Stimulated activated naive B cell treated with anti-CD40 and anti-IgM and Interleukin-4, amounts not matched to agents 10 μg/mL and 1 μg/mL and 100 μg/mL, for 72 hours (primary cell): ENCODE measurements around the gene GOLGA6L10.
"Not testable (repeated sequence)": the region's sequence is repeated elsewhere in the genome, so short reads cannot be mapped to it uniquely, and the experiment has no call there.

ENCODE experiments used
- ATAC-seq, 2 donors: fragments of 150-1000 bp; cut with Tn5 transposase; replicated peaks; 2 replicates each; pipeline ENCODE4 v1.10.0; 2021; ENCODE audit warnings: moderate library complexity in 1 of 2
- DNase-seq: peaks from one replicate; pipeline ENCODE4 v3.0.0; 2021
- H3K27ac Mint-ChIP-seq: one replicate; pipeline ENCODE4 v1.8.0; 2022; ENCODE audit warnings: mild to moderate bottlenecking, mixed read lengths
- H3K27me3 Mint-ChIP-seq, 2 donors: one replicate each; pipeline ENCODE4 v1.8.0; 2022; ENCODE audit warnings: mixed read lengths in 2 of 2
- H3K36me3 Mint-ChIP-seq, 2 donors: one replicate each; pipeline ENCODE4 v1.8.0; 2022; ENCODE audit warnings: mixed read lengths in 2 of 2, mild to moderate bottlenecking in 1 of 2
- H3K4me1 Mint-ChIP-seq, 2 donors: one replicate each; pipeline ENCODE4 v1.8.0; 2022; ENCODE audit warnings: mixed read lengths in 2 of 2, mild to moderate bottlenecking in 1 of 2
- H3K4me3 Mint-ChIP-seq, 2 donors: one replicate each; pipeline ENCODE4 v1.8.0; 2022; ENCODE audit warnings: mild to moderate bottlenecking in 2 of 2, mixed read lengths in 2 of 2, moderate library complexity in 1 of 2
- H3K9me3 Mint-ChIP-seq, 2 donors: one replicate each; pipeline ENCODE4 v1.8.0; 2022; ENCODE audit warnings: mixed read lengths in 2 of 2, mild to moderate bottlenecking in 1 of 2

Gene GOLGA6L10

DNA sequence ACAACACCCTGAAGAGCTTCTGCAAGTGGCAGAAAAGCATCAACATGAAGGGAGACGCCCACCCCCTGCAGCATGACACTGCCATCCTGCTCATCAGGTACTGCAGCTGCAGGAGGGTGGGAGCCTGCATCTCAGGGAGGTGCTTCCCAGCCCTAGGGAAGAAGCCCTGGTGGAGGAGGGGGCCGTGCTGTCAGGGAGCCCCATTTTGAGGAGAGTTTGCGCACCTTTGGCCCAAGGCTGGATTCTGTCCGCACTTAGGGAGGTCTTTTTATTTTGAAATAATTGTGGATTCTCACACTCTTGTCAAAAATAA, 44.5 kb downstream of the GOLGA6L10 start:
- no peak for ATAC-seq
- peaks cover 0 to 5% of the 10 kb centered on the region in 2 donors for H3K27me3 Mint-ChIP-seq
- no peak overlapping the region for H3K4me3 Mint-ChIP-seq
- peaks cover 0 to 2% of the 10 kb centered on the region in 2 donors for H3K4me1 Mint-ChIP-seq
- no peak overlapping the region for H3K27ac Mint-ChIP-seq
- no peaks in the 10 kb centered on the region for H3K36me3 Mint-ChIP-seq
- no peak for DNase-seq
- H3K9me3 Mint-ChIP-seq = no peaks in the 10 kb centered on the region

DNA sequence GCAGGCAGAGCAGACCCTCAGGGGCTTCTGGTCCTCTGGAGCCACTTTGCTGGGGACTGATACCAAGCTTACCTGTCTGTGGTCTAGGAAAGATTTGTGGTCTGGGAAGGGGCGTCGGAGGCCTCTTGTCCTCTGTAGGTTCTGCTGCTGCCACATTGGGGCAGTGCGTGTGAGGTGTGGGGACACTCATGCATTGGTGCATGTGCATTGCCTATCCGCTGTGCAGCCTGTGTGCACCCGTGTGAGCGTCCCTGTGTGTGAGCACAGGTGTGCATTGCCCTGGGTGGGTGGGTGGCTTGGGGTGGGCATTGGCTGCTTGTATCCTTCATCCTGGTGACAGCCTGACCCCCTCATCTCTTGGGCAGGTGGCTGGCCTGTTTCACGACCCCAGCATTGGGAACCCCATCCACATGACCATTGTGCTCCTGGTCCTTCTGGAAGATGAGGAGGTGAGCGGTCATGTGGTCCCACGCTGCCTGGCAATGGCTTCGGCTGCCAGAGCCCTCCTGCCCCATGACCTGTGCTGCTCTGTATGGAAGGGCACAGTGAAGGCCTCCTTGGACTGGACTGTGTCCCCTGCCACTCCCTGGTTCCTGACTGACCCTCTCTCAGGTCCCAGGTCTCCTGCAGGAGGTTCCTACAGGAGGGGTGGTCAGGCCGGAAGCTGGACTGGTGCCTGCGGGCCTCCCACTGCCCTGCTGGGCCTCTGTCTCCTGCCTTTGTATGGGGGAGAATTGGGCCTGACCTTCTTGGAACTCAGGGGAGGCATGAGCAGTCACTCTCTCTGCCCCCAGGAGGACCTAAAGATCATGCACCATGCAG, 45.1 kb downstream of the GOLGA6L10 start:
- no peaks in the 10 kb centered on the region for H3K9me3 Mint-ChIP-seq
- H3K27ac Mint-ChIP-seq = no peak overlapping the region
- no peak overlapping the region for H3K4me3 Mint-ChIP-seq
- no peak for ATAC-seq
- H3K27me3 Mint-ChIP-seq = peaks cover 0 to 5% of the 10 kb centered on the region in 2 donors
- DNase-seq = no peak
- H3K36me3 Mint-ChIP-seq = no peaks in the 10 kb centered on the region
- H3K4me1 Mint-ChIP-seq = peaks cover 0 to 2% of the 10 kb centered on the region in 2 donors

DNA sequence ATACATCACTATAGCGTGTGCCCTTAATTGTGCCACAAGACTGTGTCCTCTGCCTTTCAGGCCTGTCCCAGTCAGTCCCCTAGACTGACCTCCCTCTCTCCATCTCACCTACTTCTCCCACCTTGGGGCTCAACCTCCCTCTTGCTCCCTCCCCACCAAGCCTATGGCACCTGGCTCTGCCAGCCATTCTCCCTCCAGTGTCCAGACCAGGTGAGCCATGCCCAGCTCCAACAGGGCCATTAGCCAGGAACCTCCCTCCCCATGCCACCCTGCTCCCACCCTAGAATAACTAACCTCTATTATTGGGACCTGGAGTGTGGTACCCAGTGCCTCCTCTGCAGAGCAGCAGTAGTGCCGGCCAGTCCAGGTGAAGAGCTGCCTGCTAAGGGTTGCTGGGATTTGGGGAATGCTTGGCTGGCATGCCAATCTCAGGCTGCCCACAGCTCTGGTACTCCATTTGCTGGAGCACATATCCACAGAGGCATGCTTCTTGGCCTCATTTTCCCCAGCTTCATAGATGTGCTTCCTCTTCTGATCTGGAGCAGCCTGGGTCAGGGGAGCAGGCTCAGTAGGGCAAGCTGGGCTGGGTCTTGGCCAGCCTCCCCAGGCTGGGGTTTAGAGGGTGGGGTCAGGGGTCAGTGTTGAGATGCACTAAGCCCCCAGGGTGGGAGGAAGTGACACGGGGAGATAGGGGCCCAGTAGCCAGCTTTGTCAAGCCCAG, 47.8 kb downstream of the GOLGA6L10 start:
- H3K27me3 Mint-ChIP-seq = peaks cover 0 to 16% of the 10 kb centered on the region in 2 donors
- no peak for DNase-seq
- H3K4me1 Mint-ChIP-seq = peaks cover 2 to 4% of the 10 kb centered on the region in 2 donors
- no peaks in the 10 kb centered on the region for H3K36me3 Mint-ChIP-seq
- H3K9me3 Mint-ChIP-seq = no peaks in the 10 kb centered on the region
- no peak for ATAC-seq
- no peak overlapping the region for H3K27ac Mint-ChIP-seq
- H3K4me3 Mint-ChIP-seq = no peak overlapping the region

DNA sequence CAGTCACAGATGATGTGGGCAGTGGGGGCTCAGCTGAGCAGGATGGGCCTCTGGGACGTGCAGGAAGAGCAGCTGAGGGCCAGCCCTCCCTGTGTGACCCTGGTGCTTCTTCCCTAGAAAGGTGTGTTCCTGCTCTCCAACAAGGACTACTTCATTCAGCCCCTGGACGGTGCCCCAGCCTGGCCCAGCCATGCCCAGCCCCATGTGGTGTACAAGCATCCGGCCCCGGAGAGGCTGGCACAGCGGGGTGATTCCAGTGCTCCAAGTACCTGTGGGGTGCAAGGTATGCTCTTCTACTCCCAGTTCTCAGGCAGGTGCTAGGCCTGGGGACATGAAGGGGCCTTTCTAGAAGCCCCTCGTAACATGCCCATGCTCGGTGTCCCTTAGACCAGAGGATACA, 48.4 kb downstream of the GOLGA6L10 start:
- Mint-ChIP-seq H3K27ac (no peak overlapping the region), H3K9me3 (no peaks in the 10 kb centered on the region), H3K4me1 (peaks cover 2 to 4% of the 10 kb centered on the region in 2 donors), H3K36me3 (no peaks in the 10 kb centered on the region), H3K27me3 (peaks cover 0 to 16% of the 10 kb centered on the region in 2 donors), H3K4me3 (no peak overlapping the region)
- DNase-seq (no peak), ATAC-seq (no peak)

DNA sequence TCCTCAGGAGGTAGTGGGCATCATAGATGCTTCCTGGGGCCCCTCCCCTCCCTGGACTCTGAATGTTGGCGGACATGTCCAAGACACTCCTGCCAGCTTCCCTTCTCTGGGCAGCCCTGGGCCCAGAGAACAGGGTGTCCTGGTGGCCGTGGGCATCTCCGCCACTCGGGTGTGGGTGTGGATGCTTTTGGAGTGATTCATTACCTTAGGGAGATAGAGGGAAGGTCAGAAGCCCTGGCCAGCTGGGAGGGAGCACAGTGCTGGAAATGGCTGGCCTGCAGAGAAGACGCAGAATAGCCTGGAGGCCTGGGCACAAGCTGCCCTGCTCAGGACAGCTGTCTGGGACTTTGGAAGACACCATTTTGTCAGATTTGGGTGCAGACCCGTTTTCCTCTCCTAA, 48.9 kb downstream of the GOLGA6L10 start:
- not testable (repeated sequence) for H3K27ac Mint-ChIP-seq, DNase-seq
- H3K27me3 Mint-ChIP-seq = peaks cover 0 to 16% of the 10 kb centered on the region in 2 donors

DNA sequence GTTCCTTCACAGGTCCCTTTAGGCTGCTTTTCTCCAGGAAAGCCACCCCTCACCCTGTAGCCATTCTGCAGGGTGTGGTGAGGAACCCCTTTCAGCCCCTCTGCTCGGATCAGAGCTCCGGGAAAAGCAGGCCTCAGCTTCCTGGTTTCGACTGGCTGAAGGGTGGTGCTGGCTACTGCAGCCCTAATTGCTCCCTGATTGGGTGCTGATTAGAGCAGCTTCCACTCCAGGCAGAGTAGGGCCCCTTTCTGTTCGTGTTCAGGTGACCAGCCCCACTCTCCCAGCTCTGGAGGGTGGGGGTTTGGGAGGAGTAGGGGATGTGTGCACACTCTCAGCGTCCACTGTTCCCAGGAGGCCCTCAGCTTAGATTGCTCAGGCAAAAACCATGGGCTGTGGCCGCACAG, 49.8 kb downstream of the GOLGA6L10 start:
- ATAC-seq, H3K4me3 Mint-ChIP-seq, H3K4me1 Mint-ChIP-seq, H3K9me3 Mint-ChIP-seq, H3K27ac Mint-ChIP-seq, H3K36me3 Mint-ChIP-seq, DNase-seq: not testable (repeated sequence)
- peaks cover 0 to 16% of the 10 kb centered on the region in 2 donors for H3K27me3 Mint-ChIP-seq

More for the DNA sequence above, 48.9 kb downstream of the GOLGA6L10 start:
- H3K4me3 Mint-ChIP-seq, H3K36me3 Mint-ChIP-seq, H3K4me1 Mint-ChIP-seq, ATAC-seq, H3K9me3 Mint-ChIP-seq: not testable (repeated sequence)

DNA sequence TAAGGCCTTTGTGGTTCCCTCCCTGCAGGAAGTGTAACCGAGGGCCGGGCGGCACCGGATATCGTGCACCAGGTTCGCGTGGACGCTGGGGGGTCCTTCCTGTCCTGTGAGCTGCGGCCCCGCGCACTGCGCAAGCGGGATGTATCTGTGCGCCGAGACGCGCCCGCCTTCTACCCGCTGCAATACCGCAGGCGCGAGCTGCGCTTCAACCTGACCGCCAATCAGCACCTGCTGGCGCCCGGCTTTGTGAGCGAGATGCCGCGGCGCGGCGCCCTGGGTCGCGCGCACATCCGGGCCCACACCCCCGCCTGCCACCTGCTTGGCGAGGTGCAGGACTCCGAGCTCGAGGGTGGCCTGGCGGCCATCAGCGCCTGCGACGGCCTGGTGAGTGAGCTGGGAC, 50.8 kb downstream of the GOLGA6L10 start:
- Mint-ChIP-seq H3K27ac (no peak overlapping the region), H3K4me3 (peak overlapping the region; percentile 29 to 65), H3K9me3 (no peaks in the 10 kb centered on the region), H3K27me3 (peaks cover 0 to 16% of the 10 kb centered on the region in 2 donors), H3K36me3 (no peaks in the 10 kb centered on the region), H3K4me1 (peaks cover 2 to 4% of the 10 kb centered on the region in 2 donors)
- peak; percentile 20 for DNase-seq
- ATAC-seq = peak; percentile 79 to 82

DNA sequence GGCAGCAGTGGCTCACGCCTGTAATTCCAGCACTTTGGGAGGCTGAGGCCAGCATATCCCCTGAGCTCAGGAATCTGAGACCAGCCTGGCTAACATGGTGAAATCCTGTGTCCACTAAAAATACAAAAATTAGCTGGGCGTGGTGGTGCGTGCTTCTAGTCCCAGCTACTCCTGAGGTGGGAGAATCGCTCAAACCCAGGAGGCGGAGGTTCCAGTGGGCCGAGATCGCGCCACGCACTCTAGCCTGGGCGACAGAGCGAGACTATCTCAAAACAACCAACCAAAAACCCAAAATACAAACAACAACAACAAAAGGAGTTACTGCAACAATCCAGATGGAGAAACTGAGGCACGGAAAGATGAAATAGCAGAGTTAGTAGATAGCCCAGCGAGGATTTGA, 51.2 kb downstream of the GOLGA6L10 start:
- no peak for ATAC-seq
- Mint-ChIP-seq H3K9me3 (no peaks in the 10 kb centered on the region), H3K4me3 (peak overlapping the region; percentile 44 to 65), H3K36me3 (no peaks in the 10 kb centered on the region), H3K4me1 (peaks cover 2 to 4% of the 10 kb centered on the region in 2 donors), H3K27ac (no peak overlapping the region), H3K27me3 (peaks cover 0 to 16% of the 10 kb centered on the region in 2 donors)
- no peak for DNase-seq

DNA sequence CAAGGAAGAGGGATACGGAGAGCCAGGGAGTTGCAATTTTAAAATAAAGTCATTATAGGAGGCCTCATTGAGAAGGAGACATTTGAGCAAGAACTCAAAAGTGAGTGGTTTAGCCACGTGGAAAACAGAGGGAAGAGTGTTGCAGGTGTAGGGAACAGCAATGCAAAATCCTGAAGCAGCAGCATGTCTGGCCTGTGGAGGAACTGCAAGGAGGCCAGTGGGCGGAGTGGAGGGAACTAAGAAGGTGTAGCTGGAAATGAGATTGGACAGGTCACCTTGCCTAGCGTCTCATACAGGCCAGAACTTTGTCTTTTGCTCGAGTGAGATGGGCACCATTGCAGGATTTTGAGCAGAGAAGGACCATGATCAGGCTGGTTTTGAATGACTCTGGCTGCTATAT, 51.7 kb downstream of the GOLGA6L10 start:
- no peak overlapping the region for H3K4me3 Mint-ChIP-seq

DNA sequence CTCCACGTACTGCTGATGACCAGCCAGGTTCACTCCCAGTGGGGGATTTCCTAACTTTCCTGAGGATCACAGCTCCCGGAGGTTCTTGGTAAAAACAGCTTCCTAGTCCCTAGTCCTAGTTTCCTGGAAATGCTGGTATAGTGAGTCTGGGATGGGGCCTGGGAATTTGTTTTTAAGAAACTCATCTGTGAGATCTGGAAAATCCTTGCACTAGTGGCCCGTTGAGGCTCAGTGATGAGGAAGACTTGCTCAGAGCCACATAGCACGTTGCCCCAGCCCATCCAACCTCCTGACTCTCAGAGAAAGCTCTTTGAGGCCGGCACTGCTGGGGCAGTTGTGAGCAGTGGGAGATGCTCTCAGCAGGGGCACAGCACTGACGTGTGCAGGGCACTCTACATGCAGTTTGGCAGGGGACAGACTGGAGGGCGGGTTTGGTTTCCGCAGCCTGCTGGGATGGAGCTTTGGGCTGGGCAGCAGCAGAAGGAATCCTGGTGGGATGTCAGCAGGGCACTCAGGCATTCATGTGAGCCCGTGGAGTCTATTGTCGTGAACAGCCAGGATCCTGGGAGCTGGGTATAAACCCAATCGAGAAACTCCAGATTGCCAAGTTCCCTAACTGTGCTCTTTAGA, 55.1 kb downstream of the GOLGA6L10 start:
- H3K9me3 Mint-ChIP-seq = peaks cover 7 to 9% of the 10 kb centered on the region in 2 donors
- no peak overlapping the region for H3K4me3 Mint-ChIP-seq
- H3K27ac Mint-ChIP-seq = no peak overlapping the region
- peaks cover 1 to 3% of the 10 kb centered on the region in 2 donors for H3K36me3 Mint-ChIP-seq
- no peak for ATAC-seq
- peaks cover 2 to 4% of the 10 kb centered on the region in 2 donors for H3K4me1 Mint-ChIP-seq
- DNase-seq = no peak
- H3K27me3 Mint-ChIP-seq = peaks cover 0 to 11% of the 10 kb centered on the region in 2 donors

More for the DNA sequence above, 51.7 kb downstream of the GOLGA6L10 start:
- ATAC-seq = no peak
- no peak for DNase-seq
- H3K27ac Mint-ChIP-seq = no peak overlapping the region
- no peaks in the 10 kb centered on the region for H3K9me3 Mint-ChIP-seq
- H3K4me1 Mint-ChIP-seq = peaks cover 2 to 4% of the 10 kb centered on the region in 2 donors
- peaks cover 0 to 16% of the 10 kb centered on the region in 2 donors for H3K27me3 Mint-ChIP-seq
- no peaks in the 10 kb centered on the region for H3K36me3 Mint-ChIP-seq

DNA sequence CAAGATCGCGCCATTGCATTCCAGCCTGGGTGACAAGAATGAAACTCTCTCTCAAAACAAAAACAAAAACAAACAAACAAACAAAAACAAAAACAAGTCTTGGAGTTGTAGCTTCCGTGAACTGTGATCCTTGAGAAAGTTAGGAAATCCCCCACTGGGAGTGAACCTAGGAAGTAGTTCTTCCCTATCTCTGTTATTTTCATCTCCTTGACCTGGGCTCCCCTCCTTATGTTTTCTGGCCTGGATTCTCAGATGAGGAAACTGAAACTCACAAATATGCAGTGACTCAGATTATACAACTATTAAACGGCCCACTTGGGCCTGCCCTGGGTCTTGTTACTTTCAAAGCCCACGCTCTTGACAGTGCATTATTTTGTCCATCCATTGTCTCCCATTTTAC, 57.0 kb downstream of the GOLGA6L10 start:
- peaks cover 5 to 6% of the 10 kb centered on the region in 2 donors for H3K4me1 Mint-ChIP-seq
- DNase-seq (no peak), ATAC-seq (no peak)
- no peak overlapping the region for H3K27ac Mint-ChIP-seq
- peaks cover 6 to 9% of the 10 kb centered on the region in 2 donors for H3K36me3 Mint-ChIP-seq
- H3K9me3 Mint-ChIP-seq = peaks cover 14 to 17% of the 10 kb centered on the region in 2 donors
- H3K27me3 Mint-ChIP-seq = no peaks in the 10 kb centered on the region
- no peak overlapping the region for H3K4me3 Mint-ChIP-seq
